GM19025 (cell line): ENCODE measurements around the gene ARSG.
"Not testable (repeated sequence)": the region's sequence is repeated elsewhere in the genome, so short reads cannot be mapped to it uniquely, and the experiment has no call there.

Experiments used
- ATAC-seq: cut with Tn5 transposase; IDR thresholded peaks from one replicate; pipeline ENCODE4 v1.9.1; 2021; ENCODE audit warnings: mild to moderate bottlenecking, low read depth, moderate library complexity; ENCODE audit not compliant: unreplicated experiment

Gene ARSG

GRCh38 chr17:68302666-68303065 is 11.4 kb downstream of the ARSG start:
- ATAC-seq: no peak

- ATAC-seq: no peak
Observed at GRCh38 chr17:68304706-68305105, 13.4 kb downstream of the ARSG start.

GRCh38 chr17:68305142-68305541 is 13.8 kb downstream of the ARSG start:
- no peak for ATAC-seq

- no peak for ATAC-seq
Observed at GRCh38 chr17:68306819-68307218, 15.5 kb downstream of the ARSG start.

GRCh38 chr17:68307443-68307842 is 16.1 kb downstream of the ARSG start:
- no peak for ATAC-seq

- ATAC-seq: not testable (repeated sequence)
Observed at GRCh38 chr17:68308486-68308885, 17.2 kb downstream of the ARSG start.

GRCh38 chr17:68309066-68309670 is 17.9 kb downstream of the ARSG start:
- ATAC-seq: not testable (repeated sequence)

- no peak for ATAC-seq
Observed at GRCh38 chr17:68310152-68310551, 18.9 kb downstream of the ARSG start.

- no peak for ATAC-seq
Observed at GRCh38 chr17:68314916-68315535, 23.7 kb downstream of the ARSG start.

GRCh38 chr17:68315930-68316329 is 24.6 kb downstream of the ARSG start:
- no peak for ATAC-seq

GRCh38 chr17:68317458-68317857 is 26.2 kb downstream of the ARSG start:
- no peak for ATAC-seq

GRCh38 chr17:68318103-68318991 is 27.1 kb downstream of the ARSG start:
- no peak for ATAC-seq

GRCh38 chr17:68319410-68320162 is 28.3 kb downstream of the ARSG start:
- ATAC-seq: no peak

- ATAC-seq: no peak
Observed at GRCh38 chr17:68320311-68320865, 29.1 kb downstream of the ARSG start.

- no peak for ATAC-seq
Observed at GRCh38 chr17:68320943-68321555, 29.8 kb downstream of the ARSG start.

- no peak for ATAC-seq
Observed at GRCh38 chr17:68321556-68321954, 30.3 kb downstream of the ARSG start.

- no peak for ATAC-seq
Observed at GRCh38 chr17:68322630-68323029, 31.3 kb downstream of the ARSG start.

- ATAC-seq: no peak
Observed at GRCh38 chr17:68324114-68324513, 32.8 kb downstream of the ARSG start.

- ATAC-seq: no peak
Observed at GRCh38 chr17:68324654-68325336, 33.5 kb downstream of the ARSG start.
